GM23338 (cell line): ENCODE data around the gene GNPTG. TPM values are rescaled to one million over a fixed set of nuclear protein-coding genes. Genes with fewer than 3 reads are reported as not detected.
A peak's percentile ranks its signal among the peaks of the same experiment; 100 is the strongest.

Experiments
- ATAC-seq: fragments of 200-7000 bp; cut with Tn5 transposase; 3 replicates; pipeline ENCODE4 v1.9.1; 2020
- DNase-seq: peaks from one replicate; pipeline ENCODE4 v3.0.0-alpha.2; 2015; ENCODE audit warnings: low spot score
- H2AFZ ChIP-seq: fragments of 200-600 bp; sonication (generic); 2 replicates; pipeline ENCODE4 v1.8.0; 2016; ENCODE audit warnings: antibody characterized with exemption, mild to moderate bottlenecking, moderate library complexity
- H3F3A ChIP-seq: fragments of 200-600 bp; sonication (generic); replicated peaks from 2 replicates; pipeline ENCODE4 v1.8.0; 2017; ENCODE audit warnings: antibody characterized with exemption, mixed run types, low read depth
- H3K27ac ChIP-seq: fragments of 200-600 bp; sonication (generic); 2 replicates; pipeline ENCODE4 v1.6.1; 2016; ENCODE audit warnings: low read depth
- H3K27me3 ChIP-seq: fragments of 200-600 bp; sonication (generic); 2 replicates; pipeline ENCODE4 v1.8.0; 2016; ENCODE audit warnings: mild to moderate bottlenecking, mixed run types, moderate library complexity; ENCODE audit not compliant: insufficient read depth
- H3K36me3 ChIP-seq: fragments of 200-600 bp; sonication (generic); 2 replicates; pipeline ENCODE4 v1.8.0; 2016; ENCODE audit warnings: mild to moderate bottlenecking; ENCODE audit not compliant: insufficient read depth
- H3K4me1 ChIP-seq: fragments of 200-600 bp; sonication (generic); 2 replicates; pipeline ENCODE4 v1.8.0; 2016; ENCODE audit warnings: mild to moderate bottlenecking, moderate library complexity; ENCODE audit not compliant: insufficient read depth
- H3K4me2 ChIP-seq: fragments of 200-600 bp; sonication (generic); 2 replicates; pipeline ENCODE4 v1.7.1; 2017; ENCODE audit warnings: mixed run types
- H3K4me3 ChIP-seq: fragments of 200-600 bp; sonication (generic); 2 replicates; pipeline ENCODE4 v1.6.1; 2016; ENCODE audit warnings: mixed run types
- H3K79me2 ChIP-seq: fragments of 200-600 bp; sonication (generic); replicated peaks from 2 replicates; pipeline ENCODE4 v1.8.0; 2017; ENCODE audit warnings: mild to moderate bottlenecking; ENCODE audit not compliant: insufficient read depth
- H3K9me2 ChIP-seq: fragments of 200-600 bp; sonication (generic); 2 replicates; pipeline ENCODE4 v1.8.0; 2017; ENCODE audit not compliant: insufficient read depth
- H4K20me1 ChIP-seq: fragments of 200-600 bp; sonication (generic); replicated peaks from 2 replicates; pipeline ENCODE4 v1.8.0; 2017; ENCODE audit warnings: mild to moderate bottlenecking; ENCODE audit not compliant: insufficient read depth
- H3K27ac Mint-ChIP-seq: 2 replicates; pipeline ENCODE4 v1.8.0; 2020; ENCODE audit warnings: inconsistent platforms, mild to moderate bottlenecking, moderate library complexity, mixed read lengths
- H3K27me3 Mint-ChIP-seq: 3 replicates; pipeline ENCODE4 v1.8.0; 2022; ENCODE audit warnings: low read depth, mild to moderate bottlenecking, moderate library complexity, mixed read lengths, inconsistent platforms; ENCODE audit not compliant: insufficient read depth, poor library complexity
- H3K36me3 Mint-ChIP-seq: 3 replicates; pipeline ENCODE4 v1.8.0; 2021; ENCODE audit warnings: low read depth, mild to moderate bottlenecking, inconsistent platforms, moderate library complexity, mixed read lengths
- H3K4me1 Mint-ChIP-seq: 3 replicates; pipeline ENCODE4 v1.8.0; 2020; ENCODE audit warnings: mild to moderate bottlenecking, inconsistent platforms, mixed read lengths
- H3K4me3 Mint-ChIP-seq: 3 replicates; pipeline ENCODE4 v1.8.0; 2021; ENCODE audit warnings: moderate library complexity, mild to moderate bottlenecking, inconsistent platforms, mixed read lengths
- H3K9me3 Mint-ChIP-seq: 3 replicates; pipeline ENCODE4 v1.8.0; 2020; ENCODE audit warnings: moderate library complexity, mild to moderate bottlenecking, inconsistent platforms, mixed read lengths
- CREB1 ChIP-seq: fragments of 250-450 bp; sonication (Bioruptor Pico); IDR thresholded peaks from 2 replicates; pipeline ENCODE4 v1.5.0; 2020; ENCODE audit warnings: low read depth, mild to moderate bottlenecking, moderate library complexity
- EZH2 ChIP-seq: fragments of 200-600 bp; sonication (generic); IDR thresholded peaks from one replicate; pipeline ENCODE4 v1.8.0; 2017; ENCODE audit warnings: antibody characterized with exemption, mild to moderate bottlenecking, low read depth; ENCODE audit not compliant: unreplicated experiment
- EZH2phosphoT487 ChIP-seq: fragments of 200-600 bp; sonication (generic); IDR thresholded peaks from one replicate; pipeline ENCODE4 v1.8.1; 2018; ENCODE audit warnings: antibody characterized with exemption; ENCODE audit not compliant: unreplicated experiment
- JUNB ChIP-seq: IDR thresholded peaks from one replicate; pipeline ENCODE4 v1.6.1; 2016; ENCODE audit warnings: antibody characterized with exemption; ENCODE audit not compliant: unreplicated experiment
- NANOG ChIP-seq: IDR thresholded peaks from 2 replicates; pipeline ENCODE4 v1.6.1; 2016; ENCODE audit warnings: antibody characterized with exemption, borderline replicate concordance
- POLR2AphosphoS5 ChIP-seq: IDR thresholded peaks from 2 replicates; pipeline ENCODE4 v1.6.1; 2016; ENCODE audit warnings: antibody characterized with exemption, low read depth
- STAT1 ChIP-seq: IDR thresholded peaks from one replicate; pipeline ENCODE4 v1.6.1; 2016; ENCODE audit warnings: antibody characterized with exemption; ENCODE audit not compliant: unreplicated experiment
- ZNF114 ChIP-seq: fragments of 250-450 bp; sonication (Bioruptor Pico); IDR thresholded peaks from 2 replicates; pipeline ENCODE4 v1.5.0; 2020; ENCODE audit warnings: mild to moderate bottlenecking, moderate library complexity
- ZNF331 ChIP-seq: fragments of 250-450 bp; sonication (Bioruptor Pico); IDR thresholded peaks from 2 replicates; pipeline ENCODE4 v1.5.0; 2020; ENCODE audit warnings: low read depth, mild to moderate bottlenecking, moderate library complexity
- polyA plus RNA-seq: library from polyadenylated mRNA; unstranded; fragments of >200 nt; fragmentation: Nextera tagmentation; extraction: Ambion mirVana; gene quantifications from 2 replicates; pipeline ENCODE4 v1.2.1, GENCODE V29; 2016
- total RNA-seq: library from RNA; depleted of rRNA; stranded (reverse); fragments of >200 nt; shearing (Covaris generic); gene quantifications from 2 replicates; pipeline ENCODE4 v1.2.3, GENCODE V29; 2014
- TF ChIP-seq, protein P1 (sequence below): IDR thresholded peaks from one replicate; pipeline ENCODE4 v1.6.1; 2018; ENCODE audit warnings: antibody characterized with exemption; ENCODE audit not compliant: unreplicated experiment
- TF ChIP-seq, protein P2 (sequence below), 2 experiments: fragments of 200-600 bp in 1 of 2; sonication (generic) in 1 of 2; conservative IDR thresholded peaks; 2 replicates each; pipeline versions ENCODE4 v1.5.1 to v1.6.1; 2016 to 2017; ENCODE audit warnings: antibody characterized with exemption in 2 of 2, low read depth in 2 of 2, mild to moderate bottlenecking in 2 of 2, moderate library complexity in 1 of 2
- TF ChIP-seq, protein P3 (sequence below): IDR thresholded peaks from 2 replicates; pipeline ENCODE4 v1.6.1; 2016; ENCODE audit warnings: antibody characterized with exemption
- TF ChIP-seq, protein P4 (sequence below): fragments of 250-450 bp; sonication (Bioruptor Pico); IDR thresholded peaks from 2 replicates; pipeline ENCODE4 v1.5.0; 2020; ENCODE audit warnings: mild to moderate bottlenecking, moderate library complexity

GNPTG gene
- total and polyA plus RNA-seq, 2 experiments from 2014 or later, result 23.3 to 41.0 TPM

DNA sequence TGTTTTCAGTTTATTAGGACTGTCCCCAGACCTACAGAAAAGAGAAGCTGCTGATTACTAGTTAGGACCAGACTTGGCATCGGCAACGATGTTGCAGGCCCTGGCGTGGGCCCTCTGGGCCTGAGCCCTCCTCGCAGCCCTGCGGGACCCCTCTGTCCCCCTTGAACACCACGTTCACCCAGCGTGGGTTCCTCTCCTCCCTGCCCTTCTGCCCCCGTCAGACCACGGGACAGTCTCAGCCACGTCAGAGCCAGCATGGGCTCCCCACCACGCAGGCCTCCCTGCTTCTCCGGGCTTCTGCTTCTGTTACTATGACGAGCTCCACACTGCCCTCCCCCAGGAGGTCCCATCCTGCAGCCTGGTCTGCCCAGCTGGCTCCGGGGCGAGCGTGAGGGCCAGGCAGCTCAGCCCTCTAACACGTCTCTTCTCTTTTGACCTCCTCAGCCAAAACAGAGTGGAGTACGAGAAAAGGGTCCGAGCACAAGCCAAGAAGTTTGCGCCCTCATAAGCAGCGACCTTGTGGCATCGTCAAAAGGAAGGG lies 27.4 kb upstream of the GNPTG start:
- H3K9me3 Mint-ChIP-seq, result no peaks in the 10 kb centered on the region
- Histone ChIP-seq H3K4me1 (no peaks in the 10 kb centered on the region), H2AFZ (no peak overlapping the region), H4K20me1 (peaks cover 8% of the 10 kb centered on the region; the same call in 1 of the 2 replicates), H3K27me3 (no peaks in the 10 kb centered on the region), H3K4me2 (no peak overlapping the region), H3K36me3 (peaks cover 10% of the 10 kb centered on the region; the same call in 1 of the 2 replicates), H3K9me2 (no peaks in the 10 kb centered on the region), H3F3A (peaks cover 11% of the 10 kb centered on the region; the same call in 1 of the 2 replicates), H3K79me2 (0 out of 2 replicates have a peak, but pooled peaks cover 10% of the 10 kb centered on the region), H3K27ac (no peak overlapping the region), H3K4me3 (no peak overlapping the region)
- ATAC-seq (peak; percentile 5), DNase-seq (no peak)
- TF ChIP-seq, protein P1, sequence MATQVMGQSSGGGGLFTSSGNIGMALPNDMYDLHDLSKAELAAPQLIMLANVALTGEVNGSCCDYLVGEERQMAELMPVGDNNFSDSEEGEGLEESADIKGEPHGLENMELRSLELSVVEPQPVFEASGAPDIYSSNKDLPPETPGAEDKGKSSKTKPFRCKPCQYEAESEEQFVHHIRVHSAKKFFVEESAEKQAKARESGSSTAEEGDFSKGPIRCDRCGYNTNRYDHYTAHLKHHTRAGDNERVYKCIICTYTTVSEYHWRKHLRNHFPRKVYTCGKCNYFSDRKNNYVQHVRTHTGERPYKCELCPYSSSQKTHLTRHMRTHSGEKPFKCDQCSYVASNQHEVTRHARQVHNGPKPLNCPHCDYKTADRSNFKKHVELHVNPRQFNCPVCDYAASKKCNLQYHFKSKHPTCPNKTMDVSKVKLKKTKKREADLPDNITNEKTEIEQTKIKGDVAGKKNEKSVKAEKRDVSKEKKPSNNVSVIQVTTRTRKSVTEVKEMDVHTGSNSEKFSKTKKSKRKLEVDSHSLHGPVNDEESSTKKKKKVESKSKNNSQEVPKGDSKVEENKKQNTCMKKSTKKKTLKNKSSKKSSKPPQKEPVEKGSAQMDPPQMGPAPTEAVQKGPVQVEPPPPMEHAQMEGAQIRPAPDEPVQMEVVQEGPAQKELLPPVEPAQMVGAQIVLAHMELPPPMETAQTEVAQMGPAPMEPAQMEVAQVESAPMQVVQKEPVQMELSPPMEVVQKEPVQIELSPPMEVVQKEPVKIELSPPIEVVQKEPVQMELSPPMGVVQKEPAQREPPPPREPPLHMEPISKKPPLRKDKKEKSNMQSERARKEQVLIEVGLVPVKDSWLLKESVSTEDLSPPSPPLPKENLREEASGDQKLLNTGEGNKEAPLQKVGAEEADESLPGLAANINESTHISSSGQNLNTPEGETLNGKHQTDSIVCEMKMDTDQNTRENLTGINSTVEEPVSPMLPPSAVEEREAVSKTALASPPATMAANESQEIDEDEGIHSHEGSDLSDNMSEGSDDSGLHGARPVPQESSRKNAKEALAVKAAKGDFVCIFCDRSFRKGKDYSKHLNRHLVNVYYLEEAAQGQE, result no peak
- TF ChIP-seq EZH2phosphoT487 (no peak), JUNB (no peak), ZNF331 (CRISPR knock-in tag) (no peak), POLR2AphosphoS5 (no peak; the same call in 1 of the 2 replicates), NANOG (no peak), STAT1 (no peak), ZNF114 (CRISPR knock-in tag) (no peak), CREB1 (CRISPR knock-in tag) (no peak), EZH2 (no peak)
- TF ChIP-seq, protein P2, sequence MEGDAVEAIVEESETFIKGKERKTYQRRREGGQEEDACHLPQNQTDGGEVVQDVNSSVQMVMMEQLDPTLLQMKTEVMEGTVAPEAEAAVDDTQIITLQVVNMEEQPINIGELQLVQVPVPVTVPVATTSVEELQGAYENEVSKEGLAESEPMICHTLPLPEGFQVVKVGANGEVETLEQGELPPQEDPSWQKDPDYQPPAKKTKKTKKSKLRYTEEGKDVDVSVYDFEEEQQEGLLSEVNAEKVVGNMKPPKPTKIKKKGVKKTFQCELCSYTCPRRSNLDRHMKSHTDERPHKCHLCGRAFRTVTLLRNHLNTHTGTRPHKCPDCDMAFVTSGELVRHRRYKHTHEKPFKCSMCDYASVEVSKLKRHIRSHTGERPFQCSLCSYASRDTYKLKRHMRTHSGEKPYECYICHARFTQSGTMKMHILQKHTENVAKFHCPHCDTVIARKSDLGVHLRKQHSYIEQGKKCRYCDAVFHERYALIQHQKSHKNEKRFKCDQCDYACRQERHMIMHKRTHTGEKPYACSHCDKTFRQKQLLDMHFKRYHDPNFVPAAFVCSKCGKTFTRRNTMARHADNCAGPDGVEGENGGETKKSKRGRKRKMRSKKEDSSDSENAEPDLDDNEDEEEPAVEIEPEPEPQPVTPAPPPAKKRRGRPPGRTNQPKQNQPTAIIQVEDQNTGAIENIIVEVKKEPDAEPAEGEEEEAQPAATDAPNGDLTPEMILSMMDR (conservative IDR thresholded peaks at IDR 0.05; ENCODE audit: low read depth in 2 of 2), result no peak
- TF ChIP-seq, protein P3, sequence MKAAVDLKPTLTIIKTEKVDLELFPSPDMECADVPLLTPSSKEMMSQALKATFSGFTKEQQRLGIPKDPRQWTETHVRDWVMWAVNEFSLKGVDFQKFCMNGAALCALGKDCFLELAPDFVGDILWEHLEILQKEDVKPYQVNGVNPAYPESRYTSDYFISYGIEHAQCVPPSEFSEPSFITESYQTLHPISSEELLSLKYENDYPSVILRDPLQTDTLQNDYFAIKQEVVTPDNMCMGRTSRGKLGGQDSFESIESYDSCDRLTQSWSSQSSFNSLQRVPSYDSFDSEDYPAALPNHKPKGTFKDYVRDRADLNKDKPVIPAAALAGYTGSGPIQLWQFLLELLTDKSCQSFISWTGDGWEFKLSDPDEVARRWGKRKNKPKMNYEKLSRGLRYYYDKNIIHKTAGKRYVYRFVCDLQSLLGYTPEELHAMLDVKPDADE, result no peak
- TF ChIP-seq, protein P4, sequence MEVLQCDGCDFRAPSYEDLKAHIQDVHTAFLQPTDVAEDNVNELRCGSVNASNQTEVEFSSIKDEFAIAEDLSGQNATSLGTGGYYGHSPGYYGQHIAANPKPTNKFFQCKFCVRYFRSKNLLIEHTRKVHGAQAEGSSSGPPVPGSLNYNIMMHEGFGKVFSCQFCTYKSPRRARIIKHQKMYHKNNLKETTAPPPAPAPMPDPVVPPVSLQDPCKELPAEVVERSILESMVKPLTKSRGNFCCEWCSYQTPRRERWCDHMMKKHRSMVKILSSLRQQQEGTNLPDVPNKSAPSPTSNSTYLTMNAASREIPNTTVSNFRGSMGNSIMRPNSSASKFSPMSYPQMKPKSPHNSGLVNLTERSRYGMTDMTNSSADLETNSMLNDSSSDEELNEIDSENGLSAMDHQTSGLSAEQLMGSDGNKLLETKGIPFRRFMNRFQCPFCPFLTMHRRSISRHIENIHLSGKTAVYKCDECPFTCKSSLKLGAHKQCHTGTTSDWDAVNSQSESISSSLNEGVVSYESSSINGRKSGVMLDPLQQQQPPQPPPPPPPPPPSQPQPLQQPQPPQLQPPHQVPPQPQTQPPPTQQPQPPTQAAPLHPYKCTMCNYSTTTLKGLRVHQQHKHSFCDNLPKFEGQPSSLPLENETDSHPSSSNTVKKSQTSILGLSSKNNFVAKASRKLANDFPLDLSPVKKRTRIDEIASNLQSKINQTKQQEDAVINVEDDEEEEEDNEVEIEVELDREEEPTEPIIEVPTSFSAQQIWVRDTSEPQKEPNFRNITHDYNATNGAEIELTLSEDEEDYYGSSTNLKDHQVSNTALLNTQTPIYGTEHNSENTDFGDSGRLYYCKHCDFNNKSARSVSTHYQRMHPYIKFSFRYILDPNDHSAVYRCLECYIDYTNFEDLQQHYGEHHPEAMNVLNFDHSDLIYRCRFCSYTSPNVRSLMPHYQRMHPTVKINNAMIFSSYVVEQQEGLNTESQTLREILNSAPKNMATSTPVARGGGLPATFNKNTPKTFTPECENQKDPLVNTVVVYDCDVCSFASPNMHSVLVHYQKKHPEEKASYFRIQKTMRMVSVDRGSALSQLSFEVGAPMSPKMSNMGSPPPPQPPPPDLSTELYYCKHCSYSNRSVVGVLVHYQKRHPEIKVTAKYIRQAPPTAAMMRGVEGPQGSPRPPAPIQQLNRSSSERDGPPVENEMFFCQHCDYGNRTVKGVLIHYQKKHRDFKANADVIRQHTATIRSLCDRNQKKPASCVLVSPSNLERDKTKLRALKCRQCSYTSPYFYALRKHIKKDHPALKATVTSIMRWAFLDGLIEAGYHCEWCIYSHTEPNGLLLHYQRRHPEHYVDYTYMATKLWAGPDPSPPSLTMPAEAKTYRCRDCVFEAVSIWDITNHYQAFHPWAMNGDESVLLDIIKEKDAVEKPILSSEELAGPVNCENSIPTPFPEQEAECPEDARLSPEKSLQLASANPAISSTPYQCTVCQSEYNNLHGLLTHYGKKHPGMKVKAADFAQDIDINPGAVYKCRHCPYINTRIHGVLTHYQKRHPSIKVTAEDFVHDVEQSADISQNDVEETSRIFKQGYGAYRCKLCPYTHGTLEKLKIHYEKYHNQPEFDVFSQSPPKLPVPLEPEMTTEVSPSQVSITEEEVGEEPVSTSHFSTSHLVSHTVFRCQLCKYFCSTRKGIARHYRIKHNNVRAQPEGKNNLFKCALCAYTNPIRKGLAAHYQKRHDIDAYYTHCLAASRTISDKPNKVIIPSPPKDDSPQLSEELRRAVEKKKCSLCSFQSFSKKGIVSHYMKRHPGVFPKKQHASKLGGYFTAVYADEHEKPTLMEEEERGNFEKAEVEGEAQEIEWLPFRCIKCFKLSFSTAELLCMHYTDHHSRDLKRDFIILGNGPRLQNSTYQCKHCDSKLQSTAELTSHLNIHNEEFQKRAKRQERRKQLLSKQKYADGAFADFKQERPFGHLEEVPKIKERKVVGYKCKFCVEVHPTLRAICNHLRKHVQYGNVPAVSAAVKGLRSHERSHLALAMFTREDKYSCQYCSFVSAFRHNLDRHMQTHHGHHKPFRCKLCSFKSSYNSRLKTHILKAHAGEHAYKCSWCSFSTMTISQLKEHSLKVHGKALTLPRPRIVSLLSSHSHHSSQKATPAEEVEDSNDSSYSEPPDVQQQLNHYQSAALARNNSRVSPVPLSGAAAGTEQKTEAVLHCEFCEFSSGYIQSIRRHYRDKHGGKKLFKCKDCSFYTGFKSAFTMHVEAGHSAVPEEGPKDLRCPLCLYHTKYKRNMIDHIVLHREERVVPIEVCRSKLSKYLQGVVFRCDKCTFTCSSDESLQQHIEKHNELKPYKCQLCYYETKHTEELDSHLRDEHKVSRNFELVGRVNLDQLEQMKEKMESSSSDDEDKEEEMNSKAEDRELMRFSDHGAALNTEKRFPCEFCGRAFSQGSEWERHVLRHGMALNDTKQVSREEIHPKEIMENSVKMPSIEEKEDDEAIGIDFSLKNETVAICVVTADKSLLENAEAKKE (CRISPR knock-in tag), result no peak
- no peak overlapping the region for H3K4me3 Mint-ChIP-seq
- peaks cover 7% of the 10 kb centered on the region for H3K4me1 Mint-ChIP-seq
- no peak overlapping the region for H3K27ac Mint-ChIP-seq
- peaks cover 50% of the 10 kb centered on the region for H3K36me3 Mint-ChIP-seq
- H3K27me3 Mint-ChIP-seq, result peaks cover 10% of the 10 kb centered on the region
